ENCODE measurements around the gene MEG3.

Gene MEG3

DNA sequence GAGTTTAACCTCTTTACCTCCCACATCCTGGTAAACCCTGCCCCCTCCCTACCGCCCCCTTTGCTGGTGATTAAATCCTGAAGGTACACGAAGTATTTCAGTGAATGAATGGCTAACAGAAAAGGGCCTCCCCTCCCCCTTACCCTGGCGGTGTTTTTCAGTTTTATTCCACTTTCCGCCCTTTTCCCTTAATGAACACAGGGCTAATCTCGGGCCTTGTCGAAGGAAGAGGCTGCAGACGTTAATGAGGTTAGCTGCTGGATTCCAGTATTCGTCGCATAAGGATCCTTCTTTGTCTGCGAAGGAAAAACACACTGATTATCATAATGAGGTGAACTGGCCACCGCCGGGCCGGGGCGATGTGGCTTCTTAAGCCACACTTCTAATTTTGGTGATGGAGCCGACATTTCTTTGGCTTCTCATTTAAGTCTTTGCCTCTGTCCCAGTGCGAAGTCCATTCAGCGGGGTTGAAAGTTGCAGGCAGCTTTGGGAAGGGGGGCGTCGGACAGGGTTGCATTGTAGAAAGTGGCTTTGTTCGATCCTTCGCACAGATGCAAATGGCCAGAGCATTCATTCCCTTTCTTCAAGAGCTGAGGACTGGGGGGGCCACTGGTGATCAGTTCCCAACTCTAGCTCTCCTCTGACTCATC, 6.5 kb downstream of the MEG3 start:
- H3K79me2 ChIP-seq (ENCODE audit: insufficient read depth, low read length), result no peaks in the 10 kb centered on the region
- H3K4me1 ChIP-seq (ENCODE audit: insufficient read depth, low read length, poor library complexity, severe bottlenecking), result no peaks in the 10 kb centered on the region
- H3K9me2 ChIP-seq (replicated peaks; ENCODE audit: low read depth, low read length), result no peaks in the 10 kb centered on the region
- H3K4me2 ChIP-seq (ENCODE audit: low read depth, low read length, poor library complexity, severe bottlenecking), result no peak overlapping the region
- H4K20me1 ChIP-seq (ENCODE audit: insufficient read depth, low read length, poor library complexity, severe bottlenecking), result no peaks in the 10 kb centered on the region
- no peaks in the 10 kb centered on the region for H3K9me3 ChIP-seq (ENCODE audit: insufficient read depth, low read depth, low read length)
- no peak overlapping the region for H3K9ac ChIP-seq (ENCODE audit: low read depth, low read length, poor library complexity, severe bottlenecking)
- no peaks in the 10 kb centered on the region for H3F3A ChIP-seq (ENCODE audit: low read depth)
- H3K27me3 ChIP-seq (ENCODE audit: insufficient read depth, low read length, poor library complexity, severe bottlenecking), result no peaks in the 10 kb centered on the region
- no peak overlapping the region for H3K4me3 ChIP-seq (ENCODE audit: low read length, poor library complexity, severe bottlenecking)
- no peaks in the 10 kb centered on the region for H3K36me3 ChIP-seq (ENCODE audit: insufficient read depth, low read length)
- no peak for TF ChIP-seq CTCF (conservative IDR thresholded peaks at IDR 0.05; ENCODE audit: low read length)
- TF ChIP-seq EZH2phosphoT487 (IDR thresholded peaks at IDR 0.05; ENCODE audit: borderline replicate concordance), result no peak
- H2AFZ ChIP-seq (ENCODE audit: low read length), result no peak overlapping the region

GRCh38 chr14:100834082-100834793, 8.3 kb downstream of the MEG3 start:
- Histone ChIP-seq H3K9ac (ENCODE audit: low read depth, low read length, poor library complexity, severe bottlenecking) (no peak overlapping the region), H3K9me3 (ENCODE audit: insufficient read depth, low read depth, low read length) (no peaks in the 10 kb centered on the region), H3K79me2 (ENCODE audit: insufficient read depth, low read length) (no peaks in the 10 kb centered on the region), H3K4me2 (ENCODE audit: low read depth, low read length, poor library complexity, severe bottlenecking) (no peak overlapping the region), H3K27me3 (ENCODE audit: insufficient read depth, low read length, poor library complexity, severe bottlenecking) (no peaks in the 10 kb centered on the region), H3K36me3 (ENCODE audit: insufficient read depth, low read length) (no peaks in the 10 kb centered on the region), H3K9me2 (replicated peaks; ENCODE audit: low read depth, low read length) (no peaks in the 10 kb centered on the region), H2AFZ (ENCODE audit: low read length) (no peak overlapping the region), H3F3A (ENCODE audit: low read depth) (no peaks in the 10 kb centered on the region), H3K4me3 (ENCODE audit: low read length, poor library complexity, severe bottlenecking) (no peak overlapping the region), H4K20me1 (ENCODE audit: insufficient read depth, low read length, poor library complexity, severe bottlenecking) (no peaks in the 10 kb centered on the region), H3K4me1 (ENCODE audit: insufficient read depth, low read length, poor library complexity, severe bottlenecking) (no peaks in the 10 kb centered on the region)
- TF ChIP-seq EZH2phosphoT487 (IDR thresholded peaks at IDR 0.05; ENCODE audit: borderline replicate concordance) (no peak), CTCF (conservative IDR thresholded peaks at IDR 0.05; ENCODE audit: low read length) (no peak)

DNA sequence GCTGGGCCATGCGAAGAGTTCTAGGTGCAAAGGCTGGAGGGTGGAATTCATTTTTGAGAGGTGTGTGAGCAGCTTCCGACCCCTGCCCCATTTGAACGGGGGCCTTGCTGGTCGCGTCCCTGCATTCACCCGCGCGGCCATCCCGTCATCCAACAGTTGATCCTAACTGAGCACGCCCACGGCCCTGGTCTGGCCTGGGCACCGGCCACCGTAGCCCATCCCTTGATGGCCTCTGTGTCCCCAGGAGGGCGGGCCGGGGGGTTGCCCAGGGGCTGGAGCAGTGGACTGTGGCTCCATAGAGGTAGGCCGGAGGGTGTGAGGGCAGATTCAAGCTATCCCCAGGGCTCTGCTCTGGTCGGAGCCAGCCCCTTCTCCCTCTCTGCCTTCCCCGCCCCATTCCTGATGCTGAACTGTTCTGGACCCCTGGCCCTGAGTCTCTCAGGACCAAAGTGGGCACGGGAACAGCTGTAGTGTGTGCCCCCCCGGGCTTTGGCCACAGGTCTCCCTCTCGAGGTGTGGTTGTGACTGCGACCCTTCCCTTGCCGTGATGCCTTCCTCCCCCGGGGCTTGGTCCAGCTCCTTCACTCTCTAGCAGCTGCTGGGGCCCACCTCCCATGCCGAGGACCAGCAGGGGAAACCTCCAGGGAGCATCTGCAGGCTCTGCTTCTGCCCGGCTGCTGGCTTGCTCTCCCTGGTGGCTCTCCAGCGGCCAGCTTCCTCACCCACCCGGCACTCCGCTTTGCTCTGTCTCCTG, 9.1 kb downstream of the MEG3 start:
- Histone ChIP-seq H3K79me2 (ENCODE audit: insufficient read depth, low read length) (no peaks in the 10 kb centered on the region), H3K9ac (ENCODE audit: low read depth, low read length, poor library complexity, severe bottlenecking) (no peak overlapping the region), H3K36me3 (ENCODE audit: insufficient read depth, low read length) (no peaks in the 10 kb centered on the region), H3K4me1 (ENCODE audit: insufficient read depth, low read length, poor library complexity, severe bottlenecking) (no peaks in the 10 kb centered on the region), H3K9me2 (replicated peaks; ENCODE audit: low read depth, low read length) (no peaks in the 10 kb centered on the region), H3F3A (ENCODE audit: low read depth) (no peaks in the 10 kb centered on the region), H2AFZ (ENCODE audit: low read length) (no peak overlapping the region), H4K20me1 (ENCODE audit: insufficient read depth, low read length, poor library complexity, severe bottlenecking) (no peaks in the 10 kb centered on the region), H3K9me3 (ENCODE audit: insufficient read depth, low read depth, low read length) (no peaks in the 10 kb centered on the region), H3K4me3 (ENCODE audit: low read length, poor library complexity, severe bottlenecking) (no peak overlapping the region), H3K27me3 (ENCODE audit: insufficient read depth, low read length, poor library complexity, severe bottlenecking) (no peaks in the 10 kb centered on the region), H3K4me2 (ENCODE audit: low read depth, low read length, poor library complexity, severe bottlenecking) (no peak overlapping the region)
- TF ChIP-seq CTCF (conservative IDR thresholded peaks at IDR 0.05; ENCODE audit: low read length) (no peak), EZH2phosphoT487 (IDR thresholded peaks at IDR 0.05; ENCODE audit: borderline replicate concordance) (no peak)

Data from Loucy (cell line).